Skeletal muscle tissue (tissue), 2 donors: ENCODE data around the gene HMGXB4. TPM values are rescaled to one million over a fixed set of nuclear protein-coding genes. Genes with fewer than 3 reads are reported as not detected.

Source experiments
- small RNA-seq: library from RNA; depleted of rRNA; stranded (forward); fragments of <200 nt; gene quantifications from one replicate; pipeline ENCODE3, GENCODE V24; 2014
- total RNA-seq: library from RNA; depleted of rRNA; stranded (reverse); fragments of >200 nt; gene quantifications from one replicate; pipeline ENCODE4 v1.2.3, GENCODE V29; 2014

The HMGXB4 gene
- total RNA-seq, 1 donor from 2014 or later = 9.9 TPM

Small RNAs within 50 kb of the gene (small RNA-seq; reads per million reads assigned to genes)
- gene MIR3909 (3.9 reads per million, percentile 89 among the genes with 10 or more reads in this experiment), gene MIR6069 (not detected), gene RNU7-167P (not detected)

Other genes with a start within 250 kb of the HMGXB4 start
- not detected for gene ISX, start 191.3 kb upstream of the HMGXB4 start, total RNA-seq
- gene TOM1, start 42.4 kb downstream of the HMGXB4 start, total RNA-seq = 14.1 TPM
- 14.6 TPM for gene HMOX1, start 123.6 kb downstream of the HMGXB4 start, total RNA-seq
- 25.1 TPM for gene MCM5, start 142.6 kb downstream of the HMGXB4 start, total RNA-seq